ENCODE results near the gene PDPK1.

- TF ChIP-seq CTCF (IDR thresholded peaks at IDR 0.05 in 8 of 11, conservative IDR thresholded peaks at IDR 0.05 in 3 of 11) (no peak), POLR2AphosphoS5 (IDR thresholded peaks at IDR 0.05) (no peak)
These were observed 60.9 kb downstream of the PDPK1 start for GRCh38 chr16:2598723-2599122.

Measured in spleen (tissue), 7 donors.